GM19099 (cell line): Measurements from ENCODE around the gene NTNG2.

Experiments used
- POLR2A ChIP-seq: IDR thresholded peaks from 3 replicates; pipeline ENCODE4 v1.6.1; 2011; ENCODE audit warnings: low read depth; ENCODE audit not compliant: insufficient read length; ENCODE audit errors: extremely low read depth

The NTNG2 gene

DNA sequence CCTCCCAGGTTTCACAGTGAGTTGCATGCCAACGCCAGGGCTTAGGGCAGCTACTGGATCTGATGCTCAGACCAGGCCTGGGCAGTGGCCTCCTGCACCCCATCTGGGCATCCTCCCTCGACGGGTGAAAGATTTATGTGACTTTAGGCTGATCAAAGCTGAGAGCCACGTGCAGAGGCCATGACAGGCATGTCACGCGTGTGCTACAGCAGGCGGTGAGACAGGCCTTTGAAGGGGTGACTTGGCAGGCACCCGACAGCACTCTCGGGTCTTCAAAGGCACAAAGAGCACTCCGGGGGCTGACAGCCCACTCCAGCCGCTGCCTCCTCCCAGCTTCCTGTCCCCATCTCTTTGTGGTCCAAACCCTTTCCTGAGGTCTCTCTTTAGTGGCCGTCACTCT, 66.2 kb downstream of the NTNG2 start:
- no peak for TF ChIP-seq POLR2A

DNA sequence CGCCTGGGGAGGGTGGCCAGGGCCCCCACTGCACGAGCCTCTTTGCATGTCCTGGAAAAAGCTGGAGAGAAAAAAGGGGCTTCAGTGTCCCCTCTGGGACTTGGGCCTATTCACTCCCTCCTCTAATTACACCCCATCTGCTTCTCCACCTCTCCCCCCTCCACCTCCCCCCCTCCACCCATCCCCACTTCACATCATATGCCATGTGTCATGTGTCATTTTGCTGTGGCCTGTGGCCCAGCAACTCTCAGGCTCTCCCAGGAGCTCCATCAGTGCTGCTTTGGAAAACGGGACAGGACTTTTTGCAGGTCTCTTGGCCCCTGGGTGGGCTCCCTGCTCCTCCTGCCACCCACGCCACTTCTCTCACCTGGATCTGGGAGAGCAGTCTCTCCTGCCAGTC, 68.7 kb downstream of the NTNG2 start:
- TF ChIP-seq POLR2A, result no peak

DNA sequence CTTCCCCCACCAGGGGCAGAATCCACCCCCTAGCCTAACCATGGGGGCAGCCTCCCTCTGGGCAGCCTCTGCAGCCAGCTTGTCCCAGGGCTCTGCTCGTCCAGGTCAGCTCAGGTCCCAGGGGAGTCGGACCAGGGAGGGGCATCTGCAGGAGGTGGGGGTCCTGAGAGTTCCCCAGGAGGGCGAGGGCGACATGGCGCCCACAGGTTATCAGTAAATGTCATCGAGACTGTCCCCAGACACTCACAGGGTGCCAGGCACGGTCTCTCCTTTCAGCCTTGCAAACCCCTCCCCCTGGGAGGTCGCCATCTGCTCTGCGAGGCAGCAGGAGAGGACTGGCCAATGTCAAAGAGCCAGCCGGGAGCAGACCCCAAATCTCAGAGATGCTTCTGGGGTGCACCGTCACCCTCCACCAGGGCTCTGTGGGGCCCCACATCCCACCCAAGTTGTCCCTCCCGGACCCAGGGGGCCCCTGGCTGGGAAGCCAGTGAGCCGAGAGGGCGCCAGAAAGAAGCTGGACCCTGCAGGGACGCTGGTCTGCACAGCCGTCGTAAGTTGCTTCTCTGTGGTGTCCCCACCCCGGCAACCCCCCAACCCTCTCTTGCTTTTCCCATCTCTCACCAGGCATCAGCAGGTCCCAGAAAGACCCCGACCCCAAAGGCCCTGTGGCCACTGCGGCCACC, 69.3 kb downstream of the NTNG2 start:
- TF ChIP-seq POLR2A, result no peak

DNA sequence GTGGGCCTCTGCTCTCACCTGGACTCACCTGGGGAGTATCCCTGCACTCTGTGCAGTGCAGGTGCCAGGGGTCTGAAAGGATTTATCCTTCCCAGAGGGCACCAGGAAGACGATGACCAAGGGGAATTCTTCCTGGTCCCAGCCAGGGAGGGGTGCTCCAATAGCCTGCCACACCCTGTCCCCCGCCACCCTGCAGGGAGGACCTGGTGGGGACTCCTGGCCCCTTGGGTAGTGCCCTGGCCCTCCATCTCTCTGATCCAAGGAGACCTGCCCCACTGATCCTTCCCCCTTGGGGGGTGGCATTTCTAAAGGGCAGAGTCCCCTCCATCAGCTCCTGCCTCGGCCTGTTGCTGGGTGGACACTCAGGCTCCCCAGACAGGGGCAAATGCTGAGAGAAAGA, 70.7 kb downstream of the NTNG2 start:
- TF ChIP-seq POLR2A, result no peak

DNA sequence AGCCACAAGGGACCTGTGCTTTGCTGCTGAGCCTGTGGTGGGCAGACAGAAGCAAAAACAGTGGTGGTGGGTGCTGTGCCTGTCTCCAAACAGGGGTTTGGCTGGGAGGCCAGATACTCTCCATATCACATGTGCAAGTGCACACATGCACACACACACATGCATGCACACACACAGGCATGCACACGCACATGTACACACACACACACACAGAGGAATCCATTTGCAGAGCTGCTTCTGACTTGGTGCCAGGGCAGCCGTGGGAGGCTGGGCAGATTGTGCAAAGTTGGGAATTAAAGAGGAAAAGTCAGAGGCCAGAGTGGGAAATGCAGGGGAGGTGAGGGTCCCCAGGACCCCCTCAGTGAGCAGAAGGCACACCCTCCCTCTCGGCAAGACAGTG, 71.3 kb downstream of the NTNG2 start:
- no peak for TF ChIP-seq POLR2A

DNA sequence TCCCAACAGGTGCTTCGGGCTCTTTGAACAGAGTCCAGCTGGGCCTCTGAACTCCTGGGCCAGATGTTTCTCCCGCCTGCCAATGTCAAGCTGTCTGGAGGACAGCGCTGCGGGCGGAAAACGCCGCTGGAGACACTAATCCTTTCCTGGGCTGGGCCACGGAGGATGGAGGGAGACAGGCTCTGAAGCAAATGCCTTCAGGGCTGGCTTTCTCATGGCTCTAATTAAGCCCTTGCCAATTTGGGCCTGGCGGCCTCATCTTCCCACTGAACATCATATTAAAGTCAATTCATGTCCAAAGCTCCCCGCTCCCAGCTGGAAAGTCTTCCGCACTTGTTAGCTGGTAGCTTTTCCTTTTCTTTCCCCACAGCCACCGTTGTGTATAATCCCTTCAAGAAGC, 72.7 kb downstream of the NTNG2 start:
- TF ChIP-seq POLR2A, result no peak

DNA sequence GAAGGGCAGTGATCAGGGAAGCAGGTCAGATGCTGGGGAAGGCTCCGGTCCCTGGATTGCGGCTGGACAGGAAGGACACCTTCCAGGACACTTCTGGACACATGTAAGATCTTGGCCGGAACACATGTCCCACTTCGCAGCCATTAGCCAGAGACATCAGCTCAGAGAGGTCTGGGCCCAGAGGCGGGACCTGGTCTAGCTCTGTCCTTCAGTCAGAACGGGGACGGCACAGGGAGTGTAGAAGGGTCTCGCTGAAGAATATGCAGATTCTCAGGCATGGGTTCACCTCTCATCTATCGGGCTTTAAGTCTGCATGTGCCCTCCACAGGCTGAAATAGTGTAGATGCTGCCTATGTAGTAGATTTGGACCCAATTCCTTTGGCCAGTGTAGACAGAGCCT, 73.3 kb downstream of the NTNG2 start:
- TF ChIP-seq POLR2A, result no peak

DNA sequence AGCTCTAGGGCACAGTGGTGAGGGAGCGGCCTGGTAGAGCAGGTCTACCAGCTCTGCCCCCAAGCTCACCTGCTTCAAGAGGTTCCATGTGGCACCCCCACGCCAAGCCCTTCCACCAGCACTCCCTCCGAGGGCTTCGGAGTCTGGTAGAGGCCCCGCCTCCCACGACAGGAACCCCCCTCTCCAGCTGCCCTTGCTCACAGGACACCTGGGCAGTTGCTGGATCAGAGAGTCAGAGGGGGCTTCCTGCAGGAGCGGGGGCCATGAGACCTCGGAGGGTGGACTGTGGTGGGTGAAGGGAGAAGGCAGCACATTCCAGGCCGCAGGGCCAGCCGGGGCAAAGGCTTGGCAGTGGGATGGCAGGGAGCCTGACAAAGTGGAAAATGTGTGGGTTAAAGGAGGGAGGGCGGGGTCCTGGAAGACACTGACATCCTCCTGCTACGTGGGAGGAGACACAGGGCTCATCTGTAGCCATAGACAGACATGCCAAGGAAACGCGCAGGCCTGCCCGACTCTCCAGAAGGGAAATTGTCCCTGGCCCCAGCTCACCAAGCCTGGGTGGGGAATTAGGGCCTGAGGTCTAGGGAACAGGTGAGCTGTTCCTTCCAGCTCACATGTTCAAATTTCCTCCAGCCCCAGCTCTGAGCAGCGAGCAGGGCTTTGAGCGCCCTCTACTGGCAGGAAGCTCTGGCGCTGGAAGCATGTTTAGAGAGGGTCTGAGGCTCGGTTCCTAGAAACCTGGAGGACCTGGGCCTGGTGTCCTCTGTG, 74.2 kb downstream of the NTNG2 start:
- no peak for TF ChIP-seq POLR2A

DNA sequence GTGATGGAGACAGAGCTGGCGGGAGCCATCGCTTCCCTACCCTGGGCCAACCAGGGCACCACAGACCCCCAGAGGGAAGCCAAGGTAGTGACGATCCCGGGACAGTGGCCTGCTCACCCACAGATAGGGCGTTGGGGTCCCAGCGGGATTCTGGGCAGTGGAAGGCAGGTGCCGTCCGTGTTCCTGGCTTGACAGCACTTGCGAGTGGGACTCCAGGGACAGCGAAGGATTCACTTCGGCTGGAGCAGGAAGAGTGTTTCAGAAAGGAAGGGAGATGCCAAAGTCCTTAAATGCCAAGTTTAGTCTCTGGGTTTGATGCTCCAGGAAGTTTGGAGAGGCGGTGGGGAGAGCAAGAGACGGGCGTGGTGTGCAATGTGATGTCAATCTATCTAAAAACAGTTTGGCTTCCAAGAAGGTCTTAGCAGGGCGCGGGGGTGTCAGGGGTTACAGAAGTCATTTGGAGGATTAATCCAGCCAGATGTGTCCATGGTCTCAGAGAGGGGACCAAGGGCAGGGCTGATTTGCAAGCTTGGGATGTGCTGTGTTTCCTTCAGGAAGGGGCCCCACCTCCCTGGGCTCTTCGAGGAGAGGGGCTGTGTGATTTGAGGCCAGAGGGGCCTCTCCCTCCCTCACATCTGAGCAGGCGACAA, 74.9 kb downstream of the NTNG2 start:
- TF ChIP-seq POLR2A, result no peak

DNA sequence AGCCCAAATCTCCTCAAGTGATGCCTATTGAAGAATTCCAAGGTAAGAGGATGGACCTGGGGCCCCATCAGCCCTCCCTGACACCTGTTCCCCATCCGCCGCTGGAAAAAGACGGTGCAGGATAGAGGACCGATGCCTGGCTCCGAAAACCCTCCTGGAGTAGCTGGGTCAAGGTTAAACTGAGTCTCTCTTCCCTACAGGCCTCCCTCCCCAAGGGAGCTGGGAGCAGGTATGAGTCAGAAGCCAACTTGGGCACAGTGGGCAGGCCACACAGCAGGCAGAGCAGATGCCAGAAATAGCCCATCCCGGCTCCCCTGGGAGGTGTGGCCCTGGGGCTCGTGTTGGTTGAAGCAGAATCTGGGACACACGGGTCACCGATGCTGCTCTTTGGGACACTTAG, 75.6 kb downstream of the NTNG2 start:
- TF ChIP-seq POLR2A, result no peak

DNA sequence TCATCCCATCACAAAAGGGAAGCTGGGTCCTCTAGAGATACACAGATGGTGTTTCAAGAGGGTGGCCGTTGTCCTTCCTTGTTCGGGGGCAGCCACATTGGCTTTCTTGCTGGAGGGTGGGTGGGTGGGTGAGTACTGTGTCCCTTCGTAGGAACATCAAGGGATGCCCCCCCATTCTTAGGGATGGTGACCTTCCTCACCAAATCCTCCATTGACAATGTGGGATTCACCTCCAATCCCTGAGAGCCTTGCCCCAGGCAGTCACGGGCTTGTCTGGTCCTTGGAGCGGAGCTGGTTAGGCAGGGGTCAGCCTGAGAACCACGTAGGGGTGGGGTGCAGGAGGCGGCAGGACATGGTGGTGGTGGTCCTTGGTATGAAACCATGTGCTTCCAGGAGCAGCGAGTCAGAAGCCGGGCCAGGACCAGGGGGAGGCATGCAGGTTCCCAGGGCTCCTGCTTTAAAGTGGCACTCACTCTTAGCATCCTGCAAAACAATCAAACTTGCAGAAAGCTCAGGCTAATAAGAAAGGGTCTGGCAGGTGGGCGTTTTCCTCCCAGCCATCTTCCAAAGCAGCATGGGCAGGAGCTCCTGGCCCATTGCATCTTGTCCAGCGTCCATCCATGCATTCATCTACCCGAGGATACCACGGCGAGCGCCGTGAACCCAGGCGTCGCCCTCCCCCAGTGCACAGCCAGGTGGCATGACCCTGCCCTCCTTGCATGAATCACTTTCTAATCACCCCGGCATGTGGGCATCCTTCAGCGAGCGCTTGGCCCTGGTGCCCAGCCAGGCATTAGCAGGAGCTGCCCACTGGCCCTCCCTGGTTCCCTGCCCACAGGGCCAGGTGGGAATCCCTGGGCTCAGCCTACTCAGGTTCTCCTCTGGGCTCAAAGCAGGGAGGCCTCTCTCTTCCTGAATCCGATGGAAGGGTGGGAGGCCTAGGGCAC, 76.4 kb downstream of the NTNG2 start:
- TF ChIP-seq POLR2A, result no peak

DNA sequence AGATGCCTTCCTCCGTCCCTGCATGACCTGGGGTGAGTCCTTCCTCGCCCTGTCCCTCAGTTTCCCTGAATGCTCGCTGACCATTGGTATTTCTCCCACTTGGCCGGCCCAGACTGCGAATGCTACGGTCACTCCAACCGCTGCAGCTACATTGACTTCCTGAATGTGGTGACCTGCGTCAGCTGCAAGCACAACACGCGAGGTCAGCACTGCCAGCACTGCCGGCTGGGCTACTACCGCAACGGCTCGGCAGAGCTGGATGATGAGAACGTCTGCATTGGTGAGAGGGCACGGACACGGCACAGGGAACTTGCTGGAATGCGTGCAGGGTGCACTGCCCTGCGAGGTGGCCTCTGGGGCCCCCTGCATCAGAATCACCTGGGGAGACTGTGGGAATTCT, 77.1 kb downstream of the NTNG2 start:
- no peak for TF ChIP-seq POLR2A

DNA sequence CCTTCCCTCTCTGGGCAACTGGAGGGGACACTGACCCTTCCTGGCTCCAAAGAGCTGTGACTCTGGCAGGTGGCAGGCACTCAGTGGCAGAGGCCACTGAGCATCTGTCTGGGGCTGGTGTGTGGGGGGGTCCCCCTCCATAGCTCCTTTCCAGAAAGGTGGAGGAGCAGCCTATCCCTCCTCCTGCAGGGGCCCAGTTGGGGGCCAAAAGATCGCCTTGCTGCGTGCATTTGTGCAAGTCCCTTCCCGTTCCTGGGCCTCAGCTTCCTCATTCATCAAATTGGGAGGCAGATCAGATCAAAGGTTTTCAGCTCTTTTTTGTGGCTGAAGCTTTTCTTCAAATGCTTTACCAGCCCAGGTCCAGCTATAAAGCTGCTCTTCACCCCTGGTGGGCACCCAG, 77.7 kb downstream of the NTNG2 start:
- no peak for TF ChIP-seq POLR2A

DNA sequence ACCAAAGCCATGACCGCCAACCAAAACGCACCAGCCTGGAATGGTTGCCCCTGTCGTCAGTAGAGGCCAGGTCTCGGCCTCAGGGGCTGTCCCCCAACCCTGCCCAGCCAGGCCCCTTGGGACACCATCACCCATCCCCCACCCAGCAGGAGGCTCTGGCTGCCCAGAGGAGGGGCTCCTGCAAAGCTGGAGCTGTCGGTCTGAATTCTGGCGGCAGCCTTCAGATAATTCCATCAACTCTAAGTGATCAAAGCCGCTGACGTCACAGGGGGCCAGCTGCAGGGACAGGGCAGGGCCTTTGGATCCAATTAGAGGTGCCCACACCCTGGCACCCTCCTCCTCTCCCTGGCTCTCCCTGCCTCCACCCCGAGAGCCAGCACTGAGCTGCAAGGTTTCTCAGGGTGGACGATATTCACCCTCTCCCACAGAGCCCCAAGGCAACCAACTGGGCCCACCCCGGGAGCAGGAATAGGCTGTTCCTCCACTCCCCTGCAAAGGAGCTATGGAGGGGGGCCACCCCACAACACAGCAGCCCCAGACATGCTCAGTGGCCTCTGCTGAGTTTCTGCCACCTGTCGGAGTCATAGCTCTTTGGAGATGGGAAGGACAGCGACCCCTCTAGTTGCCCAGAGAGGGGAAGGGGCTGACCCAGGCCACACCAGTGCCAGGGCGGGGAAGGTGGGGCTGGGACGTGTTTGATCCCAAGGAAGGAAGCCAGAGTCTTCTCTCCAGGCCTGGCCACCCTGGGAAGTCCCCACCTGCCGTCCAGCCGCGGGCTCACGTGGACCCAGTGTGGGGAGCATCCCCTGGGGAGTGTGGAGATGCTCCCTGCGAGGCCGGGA, 78.4 kb downstream of the NTNG2 start:
- no peak for TF ChIP-seq POLR2A
